GM21360 (cell line): ENCODE data around the gene CNOT4.
"Not testable (repeated sequence)": the region's sequence is repeated elsewhere in the genome, so short reads cannot be mapped to it uniquely, and the experiment has no call there.

Experiments used
- ATAC-seq: cut with Tn5 transposase; IDR thresholded peaks from one replicate; pipeline ENCODE4 v1.9.1; 2021; ENCODE audit warnings: mild to moderate bottlenecking, moderate library complexity; ENCODE audit not compliant: unreplicated experiment

CNOT4 gene

GRCh38 chr7:135330088-135330487, 179.8 kb downstream of the CNOT4 start:
- no peak for ATAC-seq

- no peak for ATAC-seq
Observed at GRCh38 chr7:135328526-135328925, 181.4 kb downstream of the CNOT4 start.

DNA sequence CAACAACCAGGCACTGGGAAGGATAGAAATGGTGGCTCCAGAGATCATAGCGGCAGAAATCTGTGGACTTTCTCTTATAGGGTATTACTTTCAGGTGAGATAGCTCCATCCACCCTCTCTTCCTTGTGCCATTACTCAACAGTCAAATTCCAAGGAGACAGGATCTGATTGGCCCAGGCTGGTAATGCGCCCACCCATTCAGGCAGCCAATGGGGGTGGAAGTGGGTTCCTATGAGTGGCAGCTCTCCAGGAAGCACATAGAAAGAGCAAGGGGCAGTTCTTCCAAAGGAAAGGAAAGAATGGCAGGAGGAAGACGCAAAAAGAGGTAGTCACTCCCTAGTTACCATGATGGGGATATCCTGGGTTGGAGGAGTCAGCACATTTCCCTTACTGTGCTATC, 181.8 kb downstream of the CNOT4 start:
- no peak for ATAC-seq

- ATAC-seq = no peak
Observed at GRCh38 chr7:135327458-135327857, 182.4 kb downstream of the CNOT4 start.

DNA sequence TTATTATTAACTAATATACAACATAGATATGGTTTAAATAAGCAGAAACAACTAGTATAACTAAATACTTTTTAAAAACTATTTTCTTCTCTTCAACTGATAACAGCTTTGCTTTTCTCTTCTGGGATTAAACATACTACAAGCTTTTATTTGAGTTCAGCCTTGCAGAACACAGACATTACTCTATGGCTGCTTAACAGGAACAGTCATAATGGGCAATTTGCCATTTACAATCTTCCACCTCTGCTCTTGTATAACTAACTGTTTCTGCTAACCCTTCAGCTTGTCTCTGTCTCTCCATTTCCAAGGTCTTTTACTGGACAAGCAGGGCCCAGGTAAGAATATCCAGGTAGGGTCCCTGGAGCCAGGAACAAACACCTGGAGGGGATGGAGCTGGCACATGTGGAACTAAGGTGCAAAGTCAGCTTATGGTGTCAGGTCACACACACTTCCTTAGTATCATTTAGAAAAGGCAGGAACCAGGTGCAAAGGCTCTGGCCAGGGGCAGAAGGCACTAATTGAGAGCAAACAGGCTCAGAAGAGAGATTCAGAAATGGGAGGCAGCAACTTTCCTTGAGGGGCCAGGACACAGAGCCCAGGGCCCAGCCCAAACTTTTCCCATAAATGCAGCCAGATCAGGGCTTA, 183.1 kb downstream of the CNOT4 start:
- no peak for ATAC-seq

DNA sequence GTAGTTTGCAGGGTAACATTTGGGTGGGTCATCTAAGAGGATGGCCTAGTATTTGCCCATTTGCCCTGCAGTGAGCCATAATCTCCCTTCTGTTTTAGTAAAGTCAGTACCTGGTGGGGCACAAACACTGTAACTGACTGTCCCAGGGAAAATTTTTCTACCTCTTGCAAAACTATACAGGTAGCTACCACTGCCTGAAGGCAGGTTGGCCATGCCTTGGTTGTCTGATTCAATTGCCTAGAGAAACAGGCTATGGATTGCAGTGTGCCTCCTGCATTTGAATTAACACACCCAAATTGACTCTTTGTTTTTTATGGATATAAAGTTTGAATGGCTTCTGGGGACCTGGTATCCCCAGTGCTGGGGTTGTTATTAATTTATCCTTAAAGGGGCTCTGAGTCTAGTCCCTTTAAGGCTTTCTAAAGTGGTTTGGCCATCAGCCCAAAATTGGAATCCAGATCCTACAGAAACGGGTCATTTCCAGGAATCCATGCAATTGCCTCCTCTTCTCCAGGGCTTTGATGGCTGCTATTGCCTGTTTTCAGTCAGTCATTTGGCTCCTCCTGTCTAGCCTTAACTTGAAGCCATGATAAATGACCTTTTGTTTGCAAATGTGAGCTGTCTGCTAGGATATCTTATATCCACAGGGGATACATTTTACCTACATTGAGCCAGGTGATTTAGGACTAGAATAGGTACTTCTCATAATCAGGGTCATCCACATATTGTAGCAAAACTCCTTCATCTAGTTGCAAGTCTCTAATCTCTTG, 187.1 kb downstream of the CNOT4 start:
- no peak for ATAC-seq

- ATAC-seq = no peak
Observed at GRCh38 chr7:135321556-135321955, 188.3 kb downstream of the CNOT4 start.

DNA sequence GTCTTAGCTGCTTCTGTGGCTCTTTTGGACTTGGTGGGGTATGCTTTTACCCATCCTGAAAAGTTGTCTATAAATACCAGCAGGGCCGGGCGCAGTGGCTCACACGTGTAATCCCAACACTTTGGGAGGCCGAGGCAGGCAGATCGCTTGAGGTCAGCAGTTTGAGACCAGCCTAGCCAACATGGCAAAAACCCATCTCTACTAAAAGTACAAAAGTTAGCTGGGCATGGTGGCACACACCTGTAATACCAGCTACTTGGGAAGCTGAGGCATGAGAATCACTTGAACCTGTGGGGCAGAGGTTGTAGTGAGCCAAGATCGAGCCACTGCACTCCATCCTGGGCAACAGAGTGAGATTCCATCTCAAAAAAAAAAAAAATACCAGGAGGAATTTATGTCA, 188.9 kb downstream of the CNOT4 start:
- ATAC-seq = not testable (repeated sequence)

DNA sequence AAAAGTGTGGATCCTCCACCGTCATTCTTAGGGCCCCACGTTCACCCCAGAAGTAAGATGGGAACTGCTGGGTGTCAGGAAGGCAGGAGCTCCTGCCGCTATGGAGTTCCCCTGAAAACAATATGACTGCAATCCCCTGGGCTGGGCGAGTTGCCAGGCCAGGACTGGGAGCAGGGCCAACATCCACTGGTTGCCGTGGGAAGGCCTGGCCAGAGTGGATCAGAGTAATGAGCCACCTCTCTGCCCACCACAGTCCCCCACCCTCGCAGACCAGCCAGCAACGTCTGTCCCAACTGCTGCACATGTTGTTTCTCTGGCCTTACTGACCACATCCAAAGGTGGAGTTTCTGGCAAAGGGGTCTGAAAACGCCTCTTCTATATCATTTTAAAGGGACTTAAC, 189.6 kb downstream of the CNOT4 start:
- no peak for ATAC-seq

DNA sequence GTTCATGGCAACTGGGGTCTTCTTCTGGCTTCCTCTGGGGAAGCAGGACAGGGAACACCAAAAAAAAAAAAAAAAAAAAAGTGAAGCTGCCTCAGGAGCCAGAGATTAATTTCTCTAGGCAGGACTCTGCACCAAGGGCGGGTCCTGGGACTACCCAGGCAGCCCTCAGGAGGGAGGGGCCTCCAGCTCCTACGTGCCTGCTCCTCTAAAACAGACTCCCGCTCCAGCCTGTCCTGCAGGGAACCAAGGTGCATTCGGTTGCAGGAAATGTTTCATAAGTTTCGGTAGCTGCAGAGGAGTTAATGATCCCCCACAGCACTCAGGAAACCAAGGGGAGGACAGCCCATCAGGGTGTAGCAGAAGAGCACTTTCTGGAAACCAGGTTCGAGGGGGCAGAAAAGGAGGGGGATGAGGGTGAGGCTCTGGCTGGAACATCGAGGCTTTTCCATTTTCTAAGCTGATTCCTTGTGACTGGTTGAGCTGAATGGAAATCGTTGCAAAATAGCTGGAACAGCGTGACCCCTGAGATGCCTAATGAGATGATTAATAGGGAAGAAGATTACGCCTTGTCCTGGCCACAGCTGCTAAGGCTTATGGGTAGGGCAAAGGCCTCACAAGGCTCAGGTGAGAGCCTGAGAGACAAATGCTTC, 192.1 kb downstream of the CNOT4 start:
- ATAC-seq = no peak

DNA sequence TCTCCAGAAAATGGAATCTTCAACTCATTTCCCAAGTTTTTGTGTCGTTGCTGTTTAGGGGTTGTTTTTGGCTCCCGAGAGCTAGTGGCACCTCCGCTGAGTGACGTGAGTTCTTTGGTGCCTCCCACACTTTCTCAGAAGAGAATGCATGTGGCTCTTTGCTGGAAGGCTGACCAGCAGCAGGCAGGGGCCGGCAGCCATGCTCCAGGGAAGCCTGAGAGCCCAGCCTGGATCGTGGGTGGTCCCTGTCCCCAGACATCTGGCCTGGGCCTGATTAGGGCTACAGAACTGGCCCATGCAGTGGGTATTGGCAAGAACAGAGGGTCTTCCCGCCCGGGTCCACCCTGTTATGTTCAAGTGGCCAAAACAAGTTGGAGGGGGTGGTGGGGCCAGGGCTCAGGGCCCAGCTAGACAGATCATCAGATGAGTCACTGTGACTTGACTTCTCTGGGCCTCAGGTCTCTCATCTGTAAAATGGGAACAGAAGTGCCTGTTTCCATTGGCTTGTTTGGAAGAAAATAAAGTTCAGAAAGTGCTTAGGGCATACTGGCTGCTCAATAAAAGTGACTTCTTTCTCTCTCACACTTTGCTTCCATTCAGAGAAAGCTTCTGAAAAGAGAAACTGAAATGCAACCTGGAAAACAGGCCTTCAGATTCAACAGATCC, 193.1 kb downstream of the CNOT4 start:
- ATAC-seq = no peak

GRCh38 chr7:135313971-135314370, 195.9 kb downstream of the CNOT4 start:
- ATAC-seq = no peak
